Stimulated activated CD4-positive, alpha-beta T cell treated with anti-CD3 and anti-CD28 coated beads, Interleukin-1b, Interleukin-23, amount 100 ng/mL, for 24 hours (primary cell): ENCODE data around the gene RSPO1.
"Not testable (repeated sequence)": the region's sequence is repeated elsewhere in the genome, so short reads cannot be mapped to it uniquely, and the experiment has no call there.

Source experiments
- DNase-seq, 4 experiments: peaks; one replicate each; pipeline ENCODE4 v3.0.0-alpha.2; 2020; ENCODE audit warnings: low read depth in 4 of 4, low spot score in 1 of 4

RSPO1 gene

DNA sequence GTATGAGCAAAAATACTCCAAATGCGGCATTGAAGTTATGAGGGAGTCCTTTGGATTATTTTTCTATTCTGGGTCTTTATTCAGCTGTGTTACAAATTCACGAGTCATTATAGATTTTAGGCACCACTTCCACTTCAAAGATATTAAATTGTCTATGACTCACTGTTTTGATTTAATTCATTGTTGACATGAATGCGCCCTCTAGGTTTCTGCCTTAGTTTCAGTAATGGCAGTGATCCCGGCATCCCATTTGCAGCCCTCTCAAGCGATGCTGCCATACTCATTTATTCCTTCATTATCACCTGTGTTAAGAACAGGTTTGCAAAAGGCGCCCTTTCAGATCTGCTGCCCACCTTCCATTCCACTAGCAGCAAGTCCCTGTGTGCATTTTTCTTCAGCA lies 14.0 kb downstream of the RSPO1 start:
- DNase-seq, result no peak

DNA sequence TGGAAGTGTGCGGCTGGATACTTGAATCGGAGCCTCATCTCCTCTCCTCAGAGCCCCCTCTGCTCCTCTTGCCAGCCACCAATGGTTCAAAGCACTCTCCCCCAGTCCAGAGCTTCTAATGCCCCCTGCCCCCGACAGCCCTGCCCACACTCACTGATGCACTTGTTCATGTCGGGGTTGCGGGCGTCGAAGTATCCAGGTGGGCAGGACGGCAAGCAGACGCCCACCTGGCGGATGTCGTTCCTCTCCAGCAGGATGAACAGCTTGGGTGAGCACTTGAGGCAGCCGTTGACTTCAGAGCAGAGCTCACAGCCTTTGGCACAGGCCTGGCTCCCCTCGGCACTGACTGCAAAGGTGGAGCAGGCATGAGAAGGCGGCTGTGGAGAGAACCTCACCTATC lies 18.4 kb downstream of the RSPO1 start:
- no peak for DNase-seq

DNA sequence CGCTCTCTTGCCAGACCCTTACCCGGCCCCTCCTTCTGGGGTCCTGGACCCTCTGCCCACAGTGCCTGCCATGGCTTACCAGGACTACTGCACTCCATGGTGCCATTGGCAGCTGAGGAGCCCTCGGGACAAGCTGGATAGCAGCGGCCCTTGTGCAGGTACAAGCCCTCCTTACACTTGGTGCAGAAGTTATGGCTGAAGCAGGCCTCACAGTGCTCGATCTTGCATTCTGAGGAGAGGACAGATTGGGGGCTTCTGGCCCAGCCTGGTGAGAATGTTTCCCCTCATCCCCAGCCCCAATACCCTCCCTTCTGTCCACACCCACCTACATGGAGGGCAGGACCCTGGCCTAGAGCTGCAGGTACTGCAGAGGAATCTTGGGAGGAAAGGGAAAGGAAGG lies 20.6 kb downstream of the RSPO1 start:
- no peak for DNase-seq

DNA sequence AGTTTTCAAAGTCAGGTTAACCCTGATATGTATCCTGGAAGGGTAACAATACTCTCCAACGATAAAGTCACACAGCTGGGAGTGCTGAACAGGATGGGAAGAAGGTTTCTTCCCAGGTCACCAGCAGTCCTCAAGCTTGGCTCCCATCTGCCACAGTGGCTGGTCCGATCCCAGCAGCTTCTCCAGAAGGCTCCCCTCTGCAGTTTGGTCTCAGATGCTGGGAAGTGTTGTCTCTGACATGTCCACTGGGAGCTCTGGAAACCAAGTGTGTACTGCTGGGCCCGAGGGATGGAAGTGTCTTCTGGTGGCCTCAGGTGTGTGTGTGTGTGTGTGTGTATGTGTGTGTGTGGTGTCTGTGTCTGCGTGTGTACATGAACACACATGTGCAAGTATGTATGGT lies 22.5 kb downstream of the RSPO1 start:
- no peak for DNase-seq

DNA sequence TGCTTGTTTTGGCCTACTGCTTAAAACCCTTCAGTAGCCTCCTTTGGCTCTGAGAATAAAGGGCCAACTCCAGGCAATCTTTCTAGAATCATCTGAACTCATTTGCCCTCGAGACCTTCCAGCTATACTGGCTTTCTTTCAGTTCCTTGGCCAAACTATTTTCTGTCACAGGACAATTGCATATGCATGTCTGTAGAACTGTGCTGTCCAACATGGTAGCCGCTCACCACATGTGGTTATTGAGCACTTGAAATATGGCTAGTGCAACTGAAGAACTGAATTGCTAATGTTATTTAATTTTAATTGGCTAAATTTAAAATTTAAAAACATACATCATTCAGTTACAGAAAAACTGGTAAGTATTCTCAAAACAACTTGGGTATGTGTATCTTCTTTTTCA lies 24.7 kb downstream of the RSPO1 start:
- no peak for DNase-seq

DNA sequence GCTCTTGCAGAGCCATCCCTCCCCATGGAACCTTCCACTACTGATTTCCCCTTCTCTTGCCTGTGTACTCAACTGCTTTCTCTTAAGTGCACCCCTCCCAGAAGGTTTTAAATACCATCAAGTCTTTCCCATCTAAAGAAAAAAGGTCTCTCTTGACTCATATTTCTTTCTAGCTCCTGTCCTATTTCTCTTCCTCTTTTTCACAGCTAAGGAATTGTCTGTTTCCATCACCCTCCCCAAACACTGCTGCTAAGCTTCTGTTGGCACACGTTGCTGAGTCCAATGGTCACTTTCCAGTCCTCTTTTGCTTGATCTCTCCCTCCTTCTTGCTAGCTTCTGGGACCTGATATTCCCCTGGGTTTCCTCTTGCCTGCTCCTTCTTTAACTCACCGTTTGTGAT lies 25.7 kb downstream of the RSPO1 start:
- DNase-seq, result no peak

DNA sequence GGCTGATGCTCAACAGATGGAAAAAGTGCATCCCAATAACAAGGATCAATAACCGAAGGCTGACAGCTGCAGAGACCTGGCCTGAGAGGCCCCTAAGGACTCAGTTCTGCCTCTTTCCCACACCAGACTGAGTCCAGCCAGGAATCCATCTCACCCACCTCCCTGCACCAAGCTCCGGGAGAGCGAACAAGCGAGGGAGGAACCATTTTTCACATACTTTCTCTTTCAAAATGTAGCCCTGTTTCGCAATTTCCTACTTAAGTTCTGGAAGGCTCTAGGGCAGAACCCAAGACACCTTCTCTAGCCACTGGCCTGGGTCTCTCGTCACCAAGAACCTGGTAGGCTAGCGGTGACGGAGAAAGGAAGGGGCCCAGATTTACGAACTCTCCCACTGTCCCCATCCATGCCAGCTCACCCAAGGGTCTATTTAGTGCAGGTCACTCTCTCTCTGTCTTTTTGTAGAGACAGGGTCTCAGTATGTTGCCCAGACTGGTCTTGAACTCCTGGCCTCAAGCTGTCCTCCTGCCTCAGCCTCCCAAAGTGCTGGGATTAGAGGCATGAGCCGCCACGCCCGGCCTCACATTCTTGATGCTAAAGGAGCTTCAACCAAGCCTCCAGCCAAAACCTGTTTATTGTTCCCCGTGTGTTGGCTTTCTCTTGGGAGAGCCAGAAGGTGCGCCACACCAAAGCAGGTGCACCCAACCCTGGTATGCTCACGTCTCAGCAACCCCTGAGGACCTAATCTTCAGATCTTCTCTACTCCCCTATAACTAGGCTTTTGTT lies 28.0 kb downstream of the RSPO1 start:
- DNase-seq, result no peak

DNA sequence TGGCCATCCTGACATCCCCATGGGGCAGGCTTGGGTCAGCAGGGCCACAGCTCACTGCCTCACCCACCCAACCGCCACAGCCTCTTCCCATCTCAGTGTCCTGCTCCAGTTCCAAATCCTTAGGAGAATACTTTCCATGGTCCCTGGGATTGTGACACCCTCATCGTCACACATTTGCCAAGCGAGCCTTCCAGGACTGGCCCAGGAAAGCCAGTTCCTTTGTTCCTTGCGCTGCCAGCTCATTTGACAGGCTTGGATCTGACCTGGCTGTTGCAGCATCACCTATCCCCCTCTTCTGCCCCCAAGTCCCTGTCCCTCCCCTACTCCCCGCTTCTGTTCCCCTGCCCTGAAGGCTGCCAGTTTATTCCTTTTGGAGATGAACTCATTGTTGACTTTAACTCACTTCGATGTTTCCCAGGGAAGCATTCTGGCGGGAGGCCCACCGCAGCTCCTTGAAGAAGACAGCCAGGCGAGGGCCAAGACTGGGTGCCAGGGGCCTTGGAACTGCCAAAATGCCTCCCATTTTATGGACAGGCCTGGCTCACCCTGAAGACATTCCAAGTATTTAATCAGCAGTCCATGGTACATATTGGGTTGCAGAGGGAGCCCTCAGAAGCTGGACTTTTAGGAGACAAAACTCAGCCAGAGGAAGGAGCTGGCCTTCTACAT lies 28.8 kb downstream of the RSPO1 start:
- DNase-seq, result no peak

DNA sequence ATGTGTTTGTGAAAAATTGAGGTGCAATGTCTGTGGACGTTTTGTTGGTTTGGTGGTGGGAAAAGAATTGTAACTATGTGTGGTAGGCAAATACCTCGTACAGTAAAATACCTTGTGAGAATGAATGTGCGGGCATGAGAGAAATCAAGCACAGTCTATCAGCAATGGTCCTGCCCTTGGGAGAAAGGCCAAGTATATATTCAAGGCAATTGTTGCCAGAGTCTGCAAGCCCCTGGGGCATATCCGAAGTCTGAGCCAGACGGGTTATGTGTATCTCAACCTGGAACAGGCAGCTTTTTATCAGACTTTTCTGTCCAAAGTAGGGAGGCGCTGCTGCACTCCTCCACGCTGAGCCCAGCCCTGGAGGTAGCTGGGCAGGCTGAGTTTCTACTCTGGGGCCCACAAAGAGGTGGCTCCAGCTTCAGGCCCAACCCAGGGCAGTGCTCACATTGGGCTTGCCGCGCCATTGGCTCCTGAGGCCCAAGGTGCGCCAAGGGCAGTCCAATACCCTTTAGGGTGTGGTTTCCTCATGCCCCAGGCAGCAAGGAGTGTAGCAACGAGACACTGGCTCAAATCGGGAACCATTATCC lies 29.5 kb downstream of the RSPO1 start:
- DNase-seq, result no peak

DNA sequence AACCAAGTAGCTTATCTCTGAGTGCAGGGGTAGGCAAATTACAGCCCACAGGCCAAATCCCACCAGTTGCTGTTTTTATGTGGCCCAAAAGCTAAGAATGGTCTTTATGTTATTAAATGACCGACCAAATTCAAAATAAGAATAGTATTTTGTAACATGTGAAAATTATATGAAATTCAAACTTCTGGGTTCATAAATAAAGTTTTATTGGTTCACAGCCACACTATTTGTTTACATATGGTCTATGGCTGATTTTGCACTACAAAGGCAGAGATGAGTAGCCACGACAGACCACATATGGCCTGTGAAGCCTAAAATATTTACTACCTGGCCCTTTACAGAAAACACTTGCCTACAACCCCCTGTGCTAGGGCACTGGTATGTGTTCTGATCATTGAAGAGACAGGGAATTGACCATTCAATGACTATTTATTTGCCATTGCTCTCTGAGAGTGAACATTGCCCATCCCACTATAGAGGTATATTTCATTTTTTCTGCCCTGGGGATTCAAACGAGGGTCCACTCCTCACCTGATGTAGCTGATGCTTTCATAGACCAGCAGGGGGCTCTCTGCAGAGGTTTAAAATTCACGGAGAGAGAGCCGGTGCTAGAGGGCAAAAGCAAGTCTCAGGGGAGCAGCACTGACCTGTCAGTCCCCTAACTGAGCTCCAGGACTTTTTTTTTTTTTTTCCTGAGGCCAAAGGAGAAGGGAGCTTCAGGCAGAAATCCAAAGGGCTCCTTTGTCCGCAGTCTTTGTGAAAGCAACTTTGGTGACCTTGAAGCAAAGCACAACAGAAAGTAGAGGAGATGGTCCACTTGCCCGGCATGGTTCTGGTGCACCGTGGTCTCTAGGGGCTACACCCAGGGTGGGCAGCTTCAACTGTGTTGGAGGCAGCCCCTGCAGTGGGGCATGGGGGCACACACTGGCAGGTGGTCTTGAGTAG lies 31.7 kb downstream of the RSPO1 start:
- DNase-seq, result no peak

DNA sequence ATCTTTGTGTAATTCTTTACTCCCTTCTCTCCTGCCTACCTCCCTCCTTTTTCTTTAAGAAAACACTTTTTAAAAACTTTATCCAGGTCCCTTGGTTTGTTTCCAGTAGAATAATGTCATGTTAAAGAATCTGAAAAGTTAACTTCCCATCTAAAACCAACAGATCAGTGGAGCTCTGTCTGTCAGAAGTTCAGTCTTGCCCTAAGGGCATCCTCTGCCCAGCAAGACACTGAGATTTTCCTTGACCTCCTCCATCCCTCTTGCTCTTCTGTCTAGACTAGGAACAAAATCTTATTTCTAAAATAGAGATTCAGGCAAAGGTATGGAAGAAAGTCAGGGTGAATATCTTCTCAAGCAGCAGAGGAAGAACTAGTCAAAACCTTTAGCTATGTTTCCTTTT lies 33.3 kb downstream of the RSPO1 start:
- DNase-seq, result no peak

DNA sequence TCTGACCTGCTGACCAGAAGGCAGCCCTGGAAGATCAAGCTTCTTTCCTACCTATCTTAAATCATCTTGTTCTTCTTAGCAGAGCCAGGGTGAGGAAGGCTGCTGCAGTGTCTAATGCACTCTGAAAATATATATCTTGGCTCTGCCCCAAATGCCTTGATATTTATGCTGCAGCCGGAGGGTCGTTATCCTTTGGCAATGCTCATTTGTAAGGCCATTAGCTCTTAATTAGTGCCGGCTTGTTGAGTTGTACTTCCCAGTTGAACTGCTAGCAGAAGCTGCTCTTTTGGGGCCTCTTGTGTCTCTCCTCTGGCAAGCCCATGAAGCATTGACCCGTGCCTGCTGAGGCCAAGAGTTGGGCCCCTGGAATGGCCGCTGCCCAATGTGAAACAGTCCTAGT lies 34.8 kb downstream of the RSPO1 start:
- DNase-seq, result no peak

DNA sequence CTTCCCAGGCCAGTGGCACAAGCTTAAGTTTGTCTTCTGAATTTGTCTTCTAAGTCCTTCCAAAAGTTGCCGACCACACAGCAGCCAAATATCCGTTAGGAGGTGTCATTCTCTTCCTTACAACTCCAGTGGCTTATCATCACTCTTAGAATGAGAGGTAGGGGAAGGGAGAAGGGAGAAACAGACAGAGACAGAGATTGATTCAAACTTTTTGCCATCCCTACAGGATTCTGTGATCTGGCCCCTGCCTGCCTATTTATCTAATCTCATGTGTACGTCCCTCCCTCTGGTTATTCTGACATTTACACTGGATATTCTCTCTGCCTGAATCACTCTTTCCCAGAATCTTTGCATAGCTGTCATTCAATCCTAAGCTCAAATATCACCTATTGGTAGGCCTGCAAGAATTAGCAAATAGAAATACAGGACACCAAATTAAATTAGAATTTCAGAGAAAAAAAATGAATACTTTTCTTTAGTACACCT lies 38.5 kb downstream of the RSPO1 start:
- DNase-seq, result no peak

DNA sequence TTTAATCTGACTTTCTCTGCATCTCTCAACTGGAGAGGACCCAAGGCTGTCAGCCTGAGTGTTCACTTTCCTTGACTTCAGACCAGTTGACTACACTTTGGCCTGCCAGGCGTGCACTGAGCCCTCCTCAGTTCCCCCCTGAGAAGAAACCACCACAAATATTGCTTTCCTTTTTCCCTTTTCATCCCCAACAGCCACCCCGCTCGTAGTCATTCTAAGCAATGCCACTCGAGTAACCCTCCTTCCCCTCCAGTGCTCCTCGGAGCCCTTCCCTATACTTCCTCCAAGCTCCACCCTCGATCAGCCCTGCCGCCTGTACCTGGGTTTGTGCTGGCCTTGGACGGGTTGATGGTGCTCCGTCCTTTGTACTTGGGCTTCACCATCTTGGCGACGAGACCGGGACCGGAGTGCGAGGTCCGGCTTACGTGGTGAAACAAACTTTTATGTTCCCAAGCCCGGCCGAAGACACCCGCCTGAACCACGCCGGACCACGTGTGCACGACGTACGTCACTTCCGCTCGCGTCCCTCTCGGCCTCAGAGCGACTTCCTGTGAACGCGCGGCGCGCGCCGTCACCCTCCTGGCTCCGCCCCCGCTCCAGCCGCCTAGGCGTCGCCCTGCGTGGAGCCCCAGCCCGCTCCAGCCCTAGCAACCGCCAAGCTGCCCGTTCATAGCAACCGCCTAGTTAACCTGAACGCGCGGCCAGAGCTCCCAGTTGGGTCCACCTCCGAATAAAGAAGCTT lies 39.1 kb downstream of the RSPO1 start, which contains the start of gene GNL2:
Gene GNL2, minus strand, starts transcription at position 498 of the 742 bp plus-strand sequence. Its CDS starts 115 bp downstream, at position 383.
- peak; percentile 93 to 97 (median 96) for DNase-seq

DNA sequence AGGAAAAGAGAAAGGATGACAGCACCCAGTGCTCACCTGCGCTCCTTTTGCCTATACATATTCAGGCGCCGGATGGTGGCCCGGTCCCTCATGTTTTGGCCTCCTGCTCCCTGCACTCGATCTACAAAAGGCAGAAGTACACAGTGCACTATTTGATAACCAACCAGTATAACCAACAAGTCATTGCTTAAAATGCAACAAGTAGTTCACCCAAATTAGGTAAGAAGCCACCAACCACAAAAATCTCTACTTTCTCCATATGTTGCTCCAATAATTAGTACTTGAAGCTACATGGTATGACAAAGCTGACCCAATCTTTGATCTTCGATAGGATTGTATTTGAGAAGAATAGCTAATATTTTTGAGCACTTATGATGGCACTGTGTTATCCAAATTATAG lies 41.0 kb downstream of the RSPO1 start:
- no peak for DNase-seq

DNA sequence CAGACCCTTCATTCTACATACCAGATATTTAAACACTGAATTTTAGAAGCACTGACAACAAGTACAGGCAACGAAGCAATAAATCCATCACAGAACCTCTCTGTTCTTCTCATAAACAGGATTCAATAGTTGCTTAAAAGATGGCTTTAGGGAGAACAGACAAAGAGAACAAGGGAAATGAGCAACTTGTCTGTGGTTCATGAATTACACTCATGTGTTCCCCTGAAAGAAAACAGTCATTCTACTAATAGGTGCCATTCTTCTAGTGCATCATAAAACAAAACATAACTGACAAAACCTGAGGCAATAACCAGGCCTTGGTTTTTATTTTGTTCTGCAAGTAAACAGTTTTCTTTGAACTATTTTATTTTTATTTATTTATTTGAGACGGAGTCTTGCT lies 45.8 kb downstream of the RSPO1 start:
- DNase-seq, result no peak

DNA sequence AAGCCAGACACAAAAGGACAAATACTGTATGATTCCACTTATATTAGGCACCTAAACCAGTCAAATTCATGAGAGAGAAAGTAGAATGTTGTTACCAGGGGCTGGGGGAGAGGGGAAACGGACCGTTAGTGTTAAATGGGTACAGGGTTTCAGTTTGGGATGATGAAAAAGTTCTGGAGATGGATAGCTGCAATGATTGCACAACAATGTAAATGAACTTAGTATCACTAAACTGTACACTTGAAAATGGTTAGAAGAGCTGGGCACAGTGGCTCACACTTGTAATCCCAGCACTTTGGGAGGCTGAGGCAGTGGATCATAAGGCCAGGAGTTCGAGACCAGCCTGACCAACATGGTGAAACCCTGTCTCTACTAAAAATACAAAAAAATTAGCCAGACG lies 50.1 kb downstream of the RSPO1 start:
- DNase-seq, result not testable (repeated sequence)

DNA sequence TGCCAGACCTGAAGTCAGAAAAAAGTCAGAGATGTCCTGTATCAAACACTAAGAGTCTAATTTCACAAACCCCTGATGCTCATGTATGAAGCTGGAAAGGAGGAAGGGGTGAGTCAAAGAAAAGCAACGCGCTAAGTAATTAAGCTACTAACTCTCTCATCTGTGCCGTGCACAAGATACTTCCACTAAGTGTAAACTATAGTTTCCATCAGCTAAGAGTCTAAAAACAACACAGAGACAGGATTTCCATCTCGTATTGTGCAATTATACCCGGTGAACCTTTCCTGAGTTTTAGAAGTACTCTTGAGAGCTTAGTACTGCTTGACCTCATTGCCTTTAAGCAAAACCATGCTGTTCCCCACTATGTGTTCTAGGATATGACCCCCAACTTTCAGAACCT lies 59.0 kb downstream of the RSPO1 start:
- no peak for DNase-seq

DNA sequence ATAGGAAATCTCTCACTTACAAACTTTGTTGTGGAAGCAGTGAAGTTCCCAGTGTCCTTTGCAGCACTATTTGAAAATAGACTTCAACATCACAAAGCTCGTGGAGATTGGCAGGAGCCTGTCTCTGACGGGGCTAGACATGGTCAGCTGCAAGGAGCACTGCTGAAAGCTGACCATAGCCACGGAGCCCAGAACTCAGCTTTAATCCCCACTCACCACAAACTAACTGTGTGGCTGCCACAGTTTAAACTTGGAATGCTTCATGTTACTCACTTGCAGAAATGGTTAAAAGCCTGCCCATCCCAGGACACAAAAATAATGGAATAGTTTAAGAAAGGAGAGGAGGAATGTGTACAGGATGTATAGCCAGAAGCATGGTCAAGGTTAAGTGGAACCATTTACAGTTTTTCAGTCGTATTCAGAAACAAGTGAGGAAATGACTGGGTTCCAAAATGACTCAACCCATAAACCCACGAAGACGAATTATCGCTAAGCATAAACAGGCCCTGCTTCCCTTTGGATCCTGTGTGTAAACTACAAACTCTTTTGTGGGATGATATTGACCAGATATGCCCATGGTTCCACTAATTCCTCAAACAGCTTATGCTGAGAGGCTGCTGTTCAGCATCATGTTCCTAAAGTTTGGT lies 59.7 kb downstream of the RSPO1 start:
- DNase-seq, result no peak
